Endothelial cell (in vitro differentiated cells): ENCODE measurements around the gene P4HA2. TPM values are rescaled to one million over a fixed set of nuclear protein-coding genes. Genes with fewer than 3 reads are reported as not detected.

ENCODE experiments used
- DNase-seq: peaks from one replicate; pipeline ENCODE4 v3.0.0; 2021; ENCODE audit warnings: low spot score
- H3K27ac Mint-ChIP-seq: one replicate; pipeline ENCODE4 v1.8.0; 2021; ENCODE audit warnings: mixed read lengths, inconsistent platforms; ENCODE audit not compliant: unreplicated experiment
- H3K27me3 Mint-ChIP-seq: one replicate; pipeline ENCODE4 v1.8.0; 2021; ENCODE audit warnings: mild to moderate bottlenecking, moderate library complexity, mixed read lengths, inconsistent platforms; ENCODE audit not compliant: unreplicated experiment
- H3K36me3 Mint-ChIP-seq: one replicate; pipeline ENCODE4 v1.8.0; 2021; ENCODE audit warnings: mild to moderate bottlenecking, low read depth, mixed read lengths, inconsistent platforms; ENCODE audit not compliant: unreplicated experiment
- H3K4me1 Mint-ChIP-seq: one replicate; pipeline ENCODE4 v1.8.0; 2021; ENCODE audit warnings: mild to moderate bottlenecking, mixed read lengths, inconsistent platforms; ENCODE audit not compliant: unreplicated experiment
- H3K4me3 Mint-ChIP-seq: one replicate; pipeline ENCODE4 v1.8.0; 2021; ENCODE audit warnings: mild to moderate bottlenecking, mixed read lengths, inconsistent platforms; ENCODE audit not compliant: unreplicated experiment
- H3K9me3 Mint-ChIP-seq: one replicate; pipeline ENCODE4 v1.8.0; 2021; ENCODE audit warnings: mixed read lengths, inconsistent platforms; ENCODE audit not compliant: unreplicated experiment
- CTCF ChIP-seq: fragments of 200-600 bp; sonication (generic); IDR thresholded peaks from one replicate; pipeline ENCODE4 v1.5.0; 2021; ENCODE audit warnings: antibody characterized with exemption; ENCODE audit not compliant: unreplicated experiment
- total RNA-seq: library from RNA; stranded (reverse); fragmentation: NEBNext Ultra II Directional; extraction: Animal tissue kit (Norgen Biotek cat#: 25700); gene quantifications from one replicate; pipeline ENCODE4 v1.2.1, GENCODE V29; 2021; ENCODE audit not compliant: unreplicated experiment

Gene P4HA2
- total RNA-seq, 1 donor from 2014 or later: 9.9 TPM

- Mint-ChIP-seq H3K27me3 (peaks cover 14% of the 10 kb centered on the region), H3K4me3 (no peak overlapping the region), H3K4me1 (peaks cover 4% of the 10 kb centered on the region), H3K9me3 (no peaks in the 10 kb centered on the region), H3K36me3 (no peaks in the 10 kb centered on the region), H3K27ac (no peak overlapping the region)
- TF ChIP-seq CTCF: no peak
- DNase-seq: no peak
These were observed 46.0 kb upstream of the P4HA2 start for GRCh38 chr5:132273631-132274030.

- Mint-ChIP-seq H3K27ac (peak overlapping the region; percentile 70), H3K27me3 (peaks cover 15% of the 10 kb centered on the region), H3K4me1 (peaks cover 4% of the 10 kb centered on the region), H3K4me3 (no peak overlapping the region), H3K9me3 (no peaks in the 10 kb centered on the region), H3K36me3 (no peaks in the 10 kb centered on the region)
- peak; percentile 93 for TF ChIP-seq CTCF
- DNase-seq: peak; percentile 85
These were observed 44.9 kb upstream of the P4HA2 start for GRCh38 chr5:132272311-132273210.

DNA sequence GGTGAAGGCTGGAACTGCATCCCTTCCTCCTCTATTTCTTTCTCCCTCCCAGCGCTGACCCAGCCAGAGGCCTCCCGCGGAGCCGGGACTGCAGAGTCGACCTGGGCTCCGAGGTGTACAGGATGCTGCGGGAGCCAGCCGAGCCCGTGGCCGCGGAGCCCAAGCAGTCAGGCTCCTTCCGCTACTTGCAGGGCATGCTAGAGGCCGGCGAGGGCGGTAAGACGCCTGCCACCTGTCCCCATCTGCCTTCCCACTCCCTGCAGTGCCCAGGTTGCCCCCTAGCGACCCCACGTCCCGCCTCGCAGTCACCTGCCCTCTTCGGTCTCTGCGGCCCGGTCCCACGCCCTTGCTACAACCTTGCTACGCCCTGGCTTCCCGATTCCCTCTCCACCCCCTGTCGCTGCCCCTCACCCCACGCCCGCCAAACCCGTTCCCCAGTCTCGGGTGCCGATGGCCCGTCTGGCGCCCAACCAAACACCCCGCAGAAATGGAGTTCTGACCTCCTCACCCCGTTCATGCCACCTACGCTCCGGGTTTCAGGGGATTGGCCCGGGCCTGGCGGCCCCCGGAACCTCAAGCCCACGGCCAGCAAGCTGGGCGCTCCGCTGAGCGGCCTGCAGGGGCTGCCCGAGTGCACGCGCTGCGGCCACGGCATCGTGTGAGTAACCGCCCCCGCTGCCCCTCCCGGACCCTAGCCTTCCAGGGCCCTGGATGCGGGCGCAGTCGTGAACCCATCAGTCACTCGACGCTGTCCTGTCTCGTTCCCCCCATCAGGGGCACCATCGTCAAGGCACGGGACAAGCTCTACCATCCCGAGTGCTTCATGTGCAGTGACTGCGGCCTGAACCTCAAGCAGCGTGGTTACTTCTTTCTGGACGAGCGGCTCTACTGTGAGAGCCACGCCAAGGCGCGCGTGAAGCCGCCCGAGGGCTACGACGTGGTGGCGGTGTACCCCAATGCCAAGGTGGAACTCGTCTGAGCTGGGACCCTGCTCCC lies 43.9 kb upstream of the P4HA2 start:
- Mint-ChIP-seq H3K9me3 (no peaks in the 10 kb centered on the region), H3K4me3 (no peak overlapping the region), H3K27ac (no peak overlapping the region), H3K4me1 (peaks cover 4% of the 10 kb centered on the region), H3K27me3 (peaks cover 18% of the 10 kb centered on the region), H3K36me3 (no peaks in the 10 kb centered on the region)
- TF ChIP-seq CTCF: no peak
- DNase-seq: no peak

- no peak for DNase-seq
- Mint-ChIP-seq H3K27ac (no peak overlapping the region), H3K27me3 (peaks cover 18% of the 10 kb centered on the region), H3K36me3 (no peaks in the 10 kb centered on the region), H3K4me3 (no peak overlapping the region), H3K9me3 (no peaks in the 10 kb centered on the region), H3K4me1 (peaks cover 4% of the 10 kb centered on the region)
- TF ChIP-seq CTCF: no peak
These were observed 43.1 kb upstream of the P4HA2 start for GRCh38 chr5:132270706-132271105.
